Airway epithelial cell (primary cell): ENCODE data around the gene TBC1D4. TPM values are rescaled to one million over a fixed set of nuclear protein-coding genes. Genes with fewer than 3 reads are reported as not detected.

Source experiments
- total RNA-seq: library from RNA; depleted of rRNA; stranded (reverse); fragments of >200 nt; gene quantifications from 2 replicates; pipeline ENCODE4 v1.2.3, GENCODE V29; 2015

Gene TBC1D4
- total RNA-seq, result 6.4 and 8.5 TPM in 2 replicates

GRCh38 chr13:75482070-75482819 lies at the start of gene TBC1D4:
TSS of gene TBC1D4 (minus strand) at chr13:75482169. CDS start at chr13:75481767, 402 bp downstream.

Other genes starting within 250 kb of the TBC1D4 start
- gene COMMD6, start 55.7 kb upstream of the TBC1D4 start, total RNA-seq, result 61.5 and 67.6 TPM in 2 replicates
- 105 and 111 TPM in 2 replicates for gene UCHL3, start 67.6 kb upstream of the TBC1D4 start, total RNA-seq
- 76.5 and 99.7 TPM in 2 replicates for gene LMO7, start 154.2 kb upstream of the TBC1D4 start, total RNA-seq